ENCODE results near the gene KIF6. TPM values are rescaled to one million over a fixed set of nuclear protein-coding genes. Genes with fewer than 3 reads are reported as not detected.

The KIF6 gene
- total RNA-seq, 2 experiments from 2014 or later = not detected

DNA sequence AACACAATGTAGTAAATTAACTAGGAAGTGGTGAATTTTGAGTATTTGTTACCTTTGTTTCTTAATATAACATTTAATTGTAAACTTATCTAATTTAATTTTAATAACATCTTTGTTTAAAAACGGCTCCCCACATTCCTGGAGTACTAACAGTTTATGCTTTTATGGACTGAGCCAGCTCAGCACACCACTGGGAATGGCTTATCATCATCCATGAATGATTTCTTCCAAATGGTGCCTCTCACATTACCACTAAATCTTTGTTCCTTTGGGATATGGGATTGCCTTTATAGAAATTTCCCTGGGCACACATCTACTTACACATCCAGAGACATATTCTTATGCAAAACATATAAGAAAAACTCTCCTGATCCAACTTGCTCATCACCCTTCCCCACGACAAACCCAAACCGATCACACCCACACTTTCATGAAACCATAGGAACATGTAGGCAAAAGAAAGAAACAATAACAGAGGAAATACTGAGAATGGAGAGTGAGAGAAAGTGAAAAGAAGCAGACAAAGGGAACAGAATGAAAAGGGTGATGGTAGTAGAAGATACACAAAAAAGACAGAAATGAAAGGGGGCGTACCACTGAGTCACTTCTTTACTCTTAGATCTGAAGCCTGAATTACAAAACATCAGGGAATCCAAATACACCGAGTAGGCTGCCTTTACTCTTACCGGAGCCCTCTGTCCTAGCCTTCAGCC, 344.2 kb downstream of the KIF6 start:
- DNase-seq (no peak), ATAC-seq (no peak)
- H3K36me3 Mint-ChIP-seq (ENCODE audit: low read depth) = no peaks in the 10 kb centered on the region
- POLR2A ChIA-PET = no interaction called here
- H3K27ac Mint-ChIP-seq = no peak overlapping the region
- H3K4me3 Mint-ChIP-seq = no peak overlapping the region
- peaks cover 7% of the 10 kb centered on the region for H3K27me3 Mint-ChIP-seq (ENCODE audit: low read depth)
- no peaks in the 10 kb centered on the region for H3K4me1 Mint-ChIP-seq (ENCODE audit: low read depth)
- no peaks in the 10 kb centered on the region for H3K9me3 Mint-ChIP-seq (ENCODE audit: insufficient read depth)
- CTCF ChIA-PET = no interaction called here

DNA sequence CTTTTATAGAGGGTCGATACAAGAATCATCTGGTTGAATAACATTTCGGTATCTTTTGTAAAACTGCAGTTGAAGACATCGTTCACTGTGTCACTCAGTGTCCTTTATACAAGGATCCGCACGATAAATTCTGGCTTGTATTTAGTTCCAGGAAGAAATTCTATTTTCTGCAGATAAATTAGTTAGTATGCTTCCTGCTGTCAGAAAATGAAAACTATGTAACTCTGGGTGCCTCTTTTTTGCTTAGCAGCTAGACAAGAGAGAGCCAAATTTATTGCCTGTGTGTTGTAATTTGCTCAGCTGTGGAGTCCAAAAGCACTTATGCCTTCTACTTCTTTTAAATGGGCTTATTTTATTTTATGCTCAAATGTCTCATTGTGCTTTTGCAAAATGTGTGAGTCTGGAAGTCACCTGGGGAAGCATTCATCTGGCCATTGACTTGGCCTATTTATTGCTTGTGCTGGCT, 346.2 kb downstream of the KIF6 start:
- POLR2A ChIA-PET = no interaction called here
- Mint-ChIP-seq H3K4me1 (ENCODE audit: low read depth) (no peaks in the 10 kb centered on the region), H3K36me3 (ENCODE audit: low read depth) (no peaks in the 10 kb centered on the region), H3K27me3 (ENCODE audit: low read depth) (peaks cover 9% of the 10 kb centered on the region), H3K9me3 (ENCODE audit: insufficient read depth) (no peaks in the 10 kb centered on the region), H3K27ac (no peak overlapping the region), H3K4me3 (no peak overlapping the region)
- CTCF ChIA-PET = no interaction called here
- no peak for DNase-seq
- no peak for ATAC-seq

DNA sequence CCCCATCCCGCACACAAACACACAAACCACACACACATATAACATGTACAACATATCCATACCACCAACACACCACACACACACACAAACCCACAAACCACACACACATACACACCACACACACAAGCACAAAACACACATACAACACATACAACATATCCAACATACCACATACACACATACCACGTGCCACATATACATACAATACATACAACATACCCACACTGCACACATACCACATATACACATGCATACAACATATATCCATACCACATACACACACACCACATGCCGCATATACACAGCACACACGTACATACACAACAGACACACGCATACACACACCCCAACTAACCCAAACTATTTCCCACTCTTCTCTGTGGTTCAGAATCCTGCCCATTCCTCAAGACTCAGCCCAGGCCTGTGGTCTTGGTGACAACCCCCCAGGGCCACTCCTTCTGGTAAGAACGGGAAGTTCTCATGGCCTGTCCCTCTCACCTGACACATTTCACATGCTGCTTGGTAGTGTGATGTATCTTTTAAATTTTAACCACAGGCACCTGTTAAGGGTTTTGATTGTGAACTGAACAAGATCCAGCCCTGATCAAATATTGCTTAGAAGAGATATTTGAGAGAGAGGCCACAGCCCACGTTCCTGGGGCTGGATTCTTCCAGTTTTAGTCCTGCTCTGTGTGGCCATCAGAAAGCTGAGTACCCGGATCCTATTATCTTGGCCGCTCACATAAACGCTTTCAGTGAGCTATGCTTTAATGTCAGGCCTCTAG, 346.8 kb downstream of the KIF6 start:
- Mint-ChIP-seq H3K4me1 (ENCODE audit: low read depth) (no peaks in the 10 kb centered on the region), H3K4me3 (no peak overlapping the region), H3K27ac (no peak overlapping the region), H3K36me3 (ENCODE audit: low read depth) (no peaks in the 10 kb centered on the region), H3K9me3 (ENCODE audit: insufficient read depth) (no peaks in the 10 kb centered on the region), H3K27me3 (ENCODE audit: low read depth) (peaks cover 9% of the 10 kb centered on the region)
- DNase-seq (no peak), ATAC-seq (no peak)
- ChIA-PET POLR2A (no interaction called here), CTCF (no interaction called here)

DNA sequence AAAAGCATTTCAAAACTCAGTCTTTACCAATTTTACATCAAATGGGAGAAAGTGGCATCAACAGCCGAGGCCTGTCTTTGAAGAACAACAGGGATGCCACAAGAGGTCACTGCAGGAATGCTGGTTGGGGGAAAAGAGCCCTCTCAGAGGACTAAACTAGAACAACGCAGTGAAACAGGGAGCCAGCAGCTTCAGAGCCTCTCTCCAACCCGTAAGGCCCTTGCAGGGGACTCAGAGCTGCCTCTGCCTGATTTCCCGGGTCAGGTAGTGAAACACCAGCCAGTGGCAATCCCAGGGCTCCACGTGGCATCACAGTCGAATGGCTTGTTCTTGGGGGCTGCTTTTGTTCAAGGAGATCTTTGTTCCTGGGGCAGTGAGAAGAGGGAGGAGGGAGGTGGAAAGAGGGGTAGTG, 347.7 kb downstream of the KIF6 start:
- Mint-ChIP-seq H3K27me3 (ENCODE audit: low read depth) (peaks cover 6% of the 10 kb centered on the region), H3K4me1 (ENCODE audit: low read depth) (no peaks in the 10 kb centered on the region), H3K9me3 (ENCODE audit: insufficient read depth) (no peaks in the 10 kb centered on the region), H3K27ac (no peak overlapping the region), H3K36me3 (ENCODE audit: low read depth) (no peaks in the 10 kb centered on the region), H3K4me3 (no peak overlapping the region)
- CTCF ChIA-PET = no interaction called here
- no peak for ATAC-seq
- POLR2A ChIA-PET = no interaction called here
- no peak for DNase-seq

DNA sequence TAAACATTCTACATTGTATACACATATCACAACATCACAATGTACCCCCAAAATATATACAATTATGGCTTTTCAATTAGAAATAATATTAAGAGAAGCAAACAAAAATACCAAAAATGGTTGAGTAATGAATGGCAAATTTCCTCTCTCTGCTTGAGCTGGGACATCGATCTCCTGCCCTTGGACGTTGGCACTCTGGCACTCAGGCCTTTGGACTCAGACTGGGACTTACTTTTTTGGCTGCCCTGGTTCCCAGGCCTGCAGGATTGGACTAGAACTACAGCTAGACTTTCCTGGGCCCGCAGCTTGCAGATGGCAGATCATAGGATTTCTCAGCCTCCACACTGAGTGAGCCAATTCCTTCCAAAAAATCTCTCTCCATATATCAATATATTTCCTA, 349.8 kb downstream of the KIF6 start:
- ChIA-PET CTCF (no interaction called here), POLR2A (no interaction called here)
- Mint-ChIP-seq H3K36me3 (ENCODE audit: low read depth) (no peaks in the 10 kb centered on the region), H3K9me3 (ENCODE audit: insufficient read depth) (no peaks in the 10 kb centered on the region), H3K27me3 (ENCODE audit: low read depth) (peaks cover 4% of the 10 kb centered on the region), H3K4me3 (no peak overlapping the region), H3K4me1 (ENCODE audit: low read depth) (no peaks in the 10 kb centered on the region), H3K27ac (no peak overlapping the region)
- ATAC-seq (no peak), DNase-seq (no peak)

DNA sequence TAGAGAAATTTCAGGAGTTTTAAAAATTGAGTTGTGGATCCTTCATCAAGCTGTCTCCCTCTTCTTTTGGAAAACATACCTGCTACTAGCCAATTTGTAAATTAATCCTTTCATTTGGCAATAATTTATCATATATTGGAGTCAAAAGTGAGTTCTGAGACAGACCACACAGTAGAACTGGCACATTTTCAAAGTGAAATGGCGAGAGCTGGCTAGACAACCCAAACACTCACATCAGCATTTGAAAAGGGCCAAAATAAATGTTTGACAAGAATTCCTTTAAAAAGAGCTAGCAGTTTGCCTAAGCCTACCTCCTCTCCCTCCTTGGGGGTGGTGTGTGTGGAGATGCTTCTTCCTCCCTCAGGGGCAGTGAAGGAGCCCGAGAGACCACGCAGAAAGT, 354.8 kb downstream of the KIF6 start:
- no peak for DNase-seq
- no peak overlapping the region for H3K27ac Mint-ChIP-seq
- CTCF ChIA-PET = interaction anchor here (1.5 kb wide), 1 partner anchor 8 kb away, joined by 4 read pairs; no protein-coding TSS in a partner anchor
- POLR2A ChIA-PET = interaction anchor here (0.6 to 1.0 kb wide), 2 partner anchors 49 to 1525 kb away, joined by 3 to 4 read pairs; no protein-coding TSS in a partner anchor
- H3K4me3 Mint-ChIP-seq = no peak overlapping the region
- no peaks in the 10 kb centered on the region for H3K9me3 Mint-ChIP-seq (ENCODE audit: insufficient read depth)
- no peaks in the 10 kb centered on the region for H3K4me1 Mint-ChIP-seq (ENCODE audit: low read depth)
- no peaks in the 10 kb centered on the region for H3K36me3 Mint-ChIP-seq (ENCODE audit: low read depth)
- H3K27me3 Mint-ChIP-seq (ENCODE audit: low read depth) = peaks cover 3% of the 10 kb centered on the region
- ATAC-seq = no peak

DNA sequence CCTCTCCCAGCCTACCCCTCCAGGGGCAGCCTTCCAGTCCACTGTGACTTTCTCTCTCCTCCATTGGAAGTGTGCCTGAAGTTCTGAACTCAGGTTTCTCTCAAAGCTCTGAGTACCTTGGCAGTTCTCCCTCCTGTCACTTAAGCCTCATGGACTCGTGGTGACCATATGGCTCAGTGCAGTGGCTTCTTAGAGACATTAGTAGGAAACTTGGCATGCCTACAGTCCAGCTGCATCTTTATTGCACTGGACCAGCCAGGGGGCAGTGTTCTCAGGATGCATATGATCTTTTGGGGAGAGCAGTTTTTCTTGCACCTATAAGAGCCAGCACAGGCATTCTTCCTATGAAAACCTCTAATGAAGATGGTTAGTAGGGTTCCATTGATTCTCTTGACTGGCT, 355.2 kb downstream of the KIF6 start:
- ChIA-PET POLR2A (interaction anchor here (0.6 to 1.0 kb wide), 2 partner anchors 50 to 1525 kb away, joined by 3 to 4 read pairs; no protein-coding TSS in a partner anchor), CTCF (no interaction called here)
- H3K27me3 Mint-ChIP-seq (ENCODE audit: low read depth) = peaks cover 1% of the 10 kb centered on the region
- no peak overlapping the region for H3K4me3 Mint-ChIP-seq
- DNase-seq = no peak
- no peaks in the 10 kb centered on the region for H3K4me1 Mint-ChIP-seq (ENCODE audit: low read depth)
- no peaks in the 10 kb centered on the region for H3K36me3 Mint-ChIP-seq (ENCODE audit: low read depth)
- no peaks in the 10 kb centered on the region for H3K9me3 Mint-ChIP-seq (ENCODE audit: insufficient read depth)
- no peak overlapping the region for H3K27ac Mint-ChIP-seq
- ATAC-seq = no peak

DNA sequence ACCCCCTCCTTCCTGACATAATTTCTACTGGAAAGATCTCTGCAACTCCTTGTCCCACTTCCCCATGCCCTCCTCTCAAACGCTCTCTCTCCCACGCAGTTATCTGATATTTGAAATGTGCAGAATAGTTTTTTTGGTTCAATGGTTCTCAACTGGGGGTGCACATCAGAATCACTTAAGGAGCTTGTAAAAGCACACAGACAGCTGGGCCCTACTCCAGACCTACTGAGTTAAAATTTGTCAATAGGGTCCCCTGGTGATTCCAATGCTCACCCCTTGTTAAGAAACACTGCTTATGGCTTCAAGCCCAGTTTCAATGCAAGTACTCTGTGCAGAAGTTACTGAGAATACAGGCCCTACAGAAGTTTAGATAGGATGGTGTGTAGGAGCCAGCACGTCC, 357.5 kb downstream of the KIF6 start:
- H3K9me3 Mint-ChIP-seq (ENCODE audit: insufficient read depth) = no peaks in the 10 kb centered on the region
- CTCF ChIA-PET = no interaction called here
- no peak overlapping the region for H3K27ac Mint-ChIP-seq

DNA sequence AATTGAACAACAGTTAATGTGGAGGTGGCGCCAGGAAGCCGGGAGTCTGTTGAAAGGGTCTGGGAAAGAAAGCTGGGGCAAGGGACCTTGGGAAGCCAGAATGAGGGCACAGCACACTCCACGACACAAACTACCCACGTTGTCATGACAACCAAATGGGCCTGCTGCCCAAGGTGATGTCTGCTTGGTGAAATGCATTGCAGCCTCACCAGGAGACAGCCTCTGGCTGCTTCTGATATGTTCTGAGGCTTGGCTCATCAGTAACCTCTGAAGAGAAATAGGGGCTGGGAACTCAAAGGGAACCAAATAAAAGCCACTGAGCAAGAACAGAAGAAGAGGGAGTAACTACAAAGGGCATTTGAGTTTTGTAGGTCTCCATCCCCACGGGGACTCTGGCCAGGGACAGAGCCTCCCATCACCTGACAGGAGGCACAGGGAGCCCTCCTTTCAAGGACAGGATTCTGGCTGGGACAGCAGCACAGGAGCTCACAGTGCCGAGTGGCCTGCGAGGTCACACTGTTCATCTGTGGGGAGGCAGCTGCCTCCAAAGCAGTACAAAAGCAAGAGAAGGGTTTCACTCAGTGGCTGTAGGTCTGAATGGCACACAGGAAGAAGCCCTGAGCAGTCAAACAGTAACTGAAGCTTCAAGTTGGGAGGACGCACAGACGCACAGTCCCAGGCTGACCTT, 358.1 kb downstream of the KIF6 start:
- H3K36me3 Mint-ChIP-seq (ENCODE audit: low read depth) = no peaks in the 10 kb centered on the region
- no peak for ATAC-seq
- H3K9me3 Mint-ChIP-seq (ENCODE audit: insufficient read depth) = no peaks in the 10 kb centered on the region
- no peak overlapping the region for H3K4me3 Mint-ChIP-seq
- ChIA-PET POLR2A (no interaction called here), CTCF (no interaction called here)
- no peaks in the 10 kb centered on the region for H3K4me1 Mint-ChIP-seq (ENCODE audit: low read depth)
- no peak overlapping the region for H3K27ac Mint-ChIP-seq
- no peak for DNase-seq
- no peaks in the 10 kb centered on the region for H3K27me3 Mint-ChIP-seq (ENCODE audit: low read depth)

More for the DNA sequence above, 357.5 kb downstream of the KIF6 start:
- H3K36me3 Mint-ChIP-seq (ENCODE audit: low read depth) = no peaks in the 10 kb centered on the region
- H3K4me3 Mint-ChIP-seq = no peak overlapping the region
- POLR2A ChIA-PET = no interaction called here
- no peak for ATAC-seq
- no peak for DNase-seq
- H3K4me1 Mint-ChIP-seq (ENCODE audit: low read depth) = no peaks in the 10 kb centered on the region
- no peaks in the 10 kb centered on the region for H3K27me3 Mint-ChIP-seq (ENCODE audit: low read depth)

DNA sequence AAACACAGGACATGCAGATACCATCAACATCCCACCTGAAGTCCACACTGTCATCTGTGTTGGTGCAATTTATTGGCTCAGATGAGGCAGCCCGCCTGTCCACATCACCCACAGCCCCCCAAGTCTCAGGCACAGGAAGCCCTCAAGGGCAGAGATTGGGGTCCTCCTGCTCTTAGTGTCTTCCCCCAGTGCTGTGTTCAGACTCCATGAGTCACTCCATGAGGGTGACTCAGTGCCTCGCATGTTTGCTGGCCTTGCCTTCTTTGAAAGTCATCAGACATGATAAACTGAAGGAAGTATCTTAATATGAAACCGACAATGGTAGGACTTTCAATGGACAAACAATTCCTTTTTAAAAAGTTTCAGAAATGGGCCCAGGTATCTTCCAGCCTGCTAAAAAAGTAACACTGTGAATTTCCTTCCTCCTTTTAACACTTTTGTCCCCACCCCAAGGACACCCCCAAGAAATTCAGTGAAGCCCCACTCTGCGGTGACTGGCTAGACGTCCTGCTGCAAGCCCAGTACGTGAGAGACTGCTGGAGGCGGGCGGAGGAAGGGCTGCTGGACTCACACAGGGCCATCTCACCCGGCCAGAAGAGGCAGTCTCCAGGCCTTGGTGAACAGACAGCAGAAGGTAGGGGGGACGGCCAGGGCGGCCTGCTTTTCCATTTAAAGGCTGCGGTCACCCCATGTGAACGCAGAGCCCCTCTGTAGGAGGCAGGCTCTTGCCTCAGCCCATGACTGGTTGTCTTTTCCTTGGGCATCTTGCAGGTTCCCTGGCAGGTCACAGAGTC, 359.7 kb downstream of the KIF6 start:
- no peaks in the 10 kb centered on the region for H3K4me1 Mint-ChIP-seq (ENCODE audit: low read depth)
- H3K9me3 Mint-ChIP-seq (ENCODE audit: insufficient read depth) = no peaks in the 10 kb centered on the region
- H3K36me3 Mint-ChIP-seq (ENCODE audit: low read depth) = no peaks in the 10 kb centered on the region
- H3K4me3 Mint-ChIP-seq = no peak overlapping the region
- ChIA-PET CTCF (no interaction called here), POLR2A (no interaction called here)
- H3K27me3 Mint-ChIP-seq (ENCODE audit: low read depth) = no peaks in the 10 kb centered on the region
- ATAC-seq (no peak), DNase-seq (no peak)
- H3K27ac Mint-ChIP-seq = no peak overlapping the region

DNA sequence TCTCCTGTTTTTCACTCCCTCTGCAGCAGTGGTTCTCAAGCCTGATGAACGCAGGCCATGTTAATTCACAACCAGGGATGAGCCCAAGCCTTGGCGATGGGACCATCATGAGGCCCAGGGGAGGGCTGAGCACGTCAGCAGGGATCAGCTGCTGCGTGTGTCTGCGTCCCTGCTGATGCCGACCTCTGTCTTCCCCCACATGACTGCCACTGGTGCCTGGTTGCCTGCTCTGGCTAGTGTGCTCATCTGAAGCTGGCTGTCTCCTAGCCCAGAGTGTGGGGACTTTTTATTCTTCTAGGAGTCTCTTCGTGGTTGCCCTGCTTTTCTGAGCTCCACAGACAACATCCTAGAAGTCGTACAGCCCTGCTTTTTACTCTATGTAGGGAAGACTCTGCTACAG, 361.9 kb downstream of the KIF6 start:
- Mint-ChIP-seq H3K27ac (no peak overlapping the region), H3K36me3 (ENCODE audit: low read depth) (no peaks in the 10 kb centered on the region)
- POLR2A ChIA-PET = no interaction called here

More for the DNA sequence above, 361.9 kb downstream of the KIF6 start:
- ATAC-seq (no peak), DNase-seq (no peak)
- Mint-ChIP-seq H3K9me3 (ENCODE audit: insufficient read depth) (no peaks in the 10 kb centered on the region), H3K4me3 (no peak overlapping the region), H3K4me1 (ENCODE audit: low read depth) (no peaks in the 10 kb centered on the region), H3K27me3 (ENCODE audit: low read depth) (no peaks in the 10 kb centered on the region)
- CTCF ChIA-PET = interaction anchor here (1.8 kb wide), 2 partner anchors 8 to 178 kb away, joined by 4 read pairs; no protein-coding TSS in a partner anchor

Measured in activated CD8-positive, alpha-beta T cell treated with anti-CD3 and anti-CD28 coated beads, Interleukin-2, amount 10 ng/mL, durations not matched to agents 7 days and 5 days (primary cell).